A549 (cell line): ENCODE measurements around the gene PRR18. TPM values are rescaled to one million over a fixed set of nuclear protein-coding genes. Genes with fewer than 3 reads are reported as not detected.
A peak's percentile ranks its signal among the peaks of the same experiment; 100 is the strongest.

ENCODE experiments used
- ATAC-seq, 2 experiments: fragments of 200-7000 bp in 1 of 2; fragments of >200 bp in 1 of 2; cut with Nextera tagmentation in 1 of 2; cut with Tn5 transposase in 1 of 2; 3 replicates each; pipeline versions ENCODE4 v1.8.0 to v1.9.1; 2018 to 2020; ENCODE audit warnings: mild to moderate bottlenecking in 1 of 2, moderate library complexity in 1 of 2
- CTCF ChIA-PET: fragments of 300-600 bp; sonication (Branson Sonifier 250); formaldehyde crosslinking; extraction: SDS; loops from one replicate; lab custom pipeline; 2021; ENCODE audit warnings: antibody characterized with exemption, inconsistent platforms; lab: Yijun Ruan, JAX
- POLR2A ChIA-PET: fragments of 350-600 bp; formaldehyde crosslinking; extraction: SDS; loops from one replicate; lab custom pipeline; 2021; ENCODE audit warnings: antibody characterized with exemption, inconsistent platforms; lab: Yijun Ruan, JAX
- DNase-seq, 2 experiments: peaks; one replicate each; pipeline versions ENCODE4 v3.0.0 to v3.0.0-alpha.2; 2011 to 2016; ENCODE audit warnings: low read depth in 1 of 2, low spot score in 1 of 2
- FAIRE-seq: peaks from 2 replicates; lab custom pipeline; 2011; peaks lifted over from hg19 to GRCh38; lab: Jason Lieb, UNC
- H3K27ac ChIP-seq, 2 experiments: fragments of >200 bp; sonication (Bioruptor Twin); formaldehyde crosslinking; 3 replicates each; pipeline ENCODE4 v1.5.1; 2016 to 2017
- H3K4me1 ChIP-seq: fragments of >200 bp; sonication (Bioruptor Twin); formaldehyde crosslinking; 3 replicates; pipeline ENCODE4 v1.6.1; 2016
- H3K4me2 ChIP-seq: fragments of >200 bp; sonication (Bioruptor Twin); formaldehyde crosslinking; 3 replicates; pipeline ENCODE4 v1.6.1; 2016
- H3K4me3 ChIP-seq: fragments of >200 bp; sonication (Bioruptor Twin); formaldehyde crosslinking; 3 replicates; pipeline ENCODE4 v1.5.1; 2016
- H3K9me3 ChIP-seq: fragments of >200 bp; sonication (Bioruptor Twin); formaldehyde crosslinking; 3 replicates; pipeline ENCODE4 v1.6.1; 2016
- BCL3 ChIP-seq: fragments of >200 bp; sonication (Bioruptor Twin); formaldehyde crosslinking; IDR thresholded peaks from 3 replicates; pipeline ENCODE4 v1.6.1; 2016
- BHLHE40 ChIP-seq: IDR thresholded peaks from 2 replicates; pipeline ENCODE4 v1.6.1; 2012; ENCODE audit warnings: low read depth, low read length, inconsistent platforms
- CEBPB ChIP-seq, 2 experiments: fragments of >200 bp in 1 of 2; sonication (Bioruptor Twin) in 1 of 2; formaldehyde crosslinking in 1 of 2; IDR thresholded peaks; 2 replicates each; pipeline ENCODE4 v1.6.1; 2012 to 2016
- E2F6 ChIP-seq: IDR thresholded peaks from 2 replicates; pipeline ENCODE4 v1.6.1; 2012; ENCODE audit warnings: low read depth, borderline replicate concordance
- ESRRA ChIP-seq: fragments of 150-350 bp; IDR thresholded peaks from 2 replicates; pipeline ENCODE4 v1.6.1; 2014; ENCODE audit warnings: mild to moderate bottlenecking, low read length, borderline replicate concordance
- HOXB13 ChIP-seq: fragments of 250-450 bp; sonication (Bioruptor Pico); IDR thresholded peaks from 2 replicates; pipeline ENCODE4 v1.5.0; 2020; ENCODE audit warnings: low read depth, mild to moderate bottlenecking, moderate library complexity
- JUN ChIP-seq, 2 experiments: fragments of >200 bp; sonication (Bioruptor Twin); formaldehyde crosslinking; IDR thresholded peaks; 2 replicates in 1 of 2; 3 replicates in 1 of 2; pipeline ENCODE4 v1.6.1; 2016 to 2017
- KDM1A ChIP-seq: fragments of 200-600 bp; sonication (generic); IDR thresholded peaks from 2 replicates; pipeline ENCODE4 v1.6.1; 2016; ENCODE audit warnings: low read depth, mild to moderate bottlenecking
- MAX ChIP-seq: IDR thresholded peaks from 2 replicates; pipeline ENCODE4 v1.6.1; 2012
- NR3C1 ChIP-seq: fragments of >200 bp; sonication (Bioruptor Twin); formaldehyde crosslinking; IDR thresholded peaks from 3 replicates; pipeline ENCODE4 v1.6.1; 2017
- PHF8 ChIP-seq: fragments of 200-600 bp; sonication (generic); IDR thresholded peaks from 2 replicates; pipeline ENCODE4 v1.6.1; 2016; ENCODE audit warnings: low read depth, mild to moderate bottlenecking, antibody characterized with exemption, moderate library complexity, borderline replicate concordance
- POLR2A ChIP-seq: IDR thresholded peaks from 2 replicates; pipeline ENCODE4 v1.6.1; 2012; ENCODE audit warnings: mild to moderate bottlenecking, low read length
- RAD21 ChIP-seq, 2 experiments: fragments of >200 bp in 1 of 2; sonication (Bioruptor Twin) in 1 of 2; formaldehyde crosslinking in 1 of 2; IDR thresholded peaks in 1 of 2; conservative IDR thresholded peaks in 1 of 2; 2 replicates in 1 of 2; 3 replicates in 1 of 2; pipeline ENCODE4 v1.6.1; 2012 to 2018; ENCODE audit warnings: inconsistent platforms in 1 of 2
- RARB ChIP-seq: fragments of 250-450 bp; sonication (Bioruptor Pico); IDR thresholded peaks from 2 replicates; pipeline ENCODE4 v1.8.0; 2021; ENCODE audit warnings: mild to moderate bottlenecking, moderate library complexity
- RFX5 ChIP-seq: fragments of 450-650 bp; IDR thresholded peaks from 2 replicates; pipeline ENCODE4 v1.7.1; 2014; ENCODE audit warnings: antibody characterized with exemption, mild to moderate bottlenecking, moderate library complexity
- ZC3H11A ChIP-seq: fragments of 450-650 bp; IDR thresholded peaks from 2 replicates; pipeline ENCODE4 v1.6.1; 2014; ENCODE audit warnings: antibody characterized with exemption, mild to moderate bottlenecking
- ZNF302 ChIP-seq: fragments of 250-450 bp; sonication (Bioruptor Pico); IDR thresholded peaks from 2 replicates; pipeline ENCODE4 v1.9.0; 2021; ENCODE audit warnings: inconsistent platforms, mild to moderate bottlenecking, moderate library complexity
- ZSCAN20 ChIP-seq: fragments of 250-450 bp; sonication (Bioruptor Pico); IDR thresholded peaks from 2 replicates; pipeline ENCODE4 v1.8.0; 2022; ENCODE audit warnings: mild to moderate bottlenecking, moderate library complexity
- WGBS: methylation state at CpG from one replicate; pipeline ENCODE4 v1.1.6; 2017; ENCODE audit errors: missing lambda C conversion rate; 5-methylcytosine and 5-hydroxymethylcytosine counted together
- polyA plus RNA-seq, 4 experiments: library from polyadenylated mRNA; depleted of rRNA in 3 of 4; stranded (reverse); fragments of >200 nt; fragmentation: RNase III in 1 of 4; extraction: RNeasy Plus Mini Kit Qiagen cat#74134 plus additional on column Dnase treatment in 1 of 4; gene quantifications; 2 replicates in 3 of 4; 3 replicates in 1 of 4; pipeline ENCODE4 v1.2.3, GENCODE V29; 2011 to 2017
- TF ChIP-seq, protein P1 (sequence below): IDR thresholded peaks from 2 replicates; pipeline ENCODE4 v1.6.1; 2012

The PRR18 gene
- polyA plus RNA-seq, 2 of the 4 experiments (the other 2 are of a cell fraction), result 0.08 to 0.13 TPM

DNA sequence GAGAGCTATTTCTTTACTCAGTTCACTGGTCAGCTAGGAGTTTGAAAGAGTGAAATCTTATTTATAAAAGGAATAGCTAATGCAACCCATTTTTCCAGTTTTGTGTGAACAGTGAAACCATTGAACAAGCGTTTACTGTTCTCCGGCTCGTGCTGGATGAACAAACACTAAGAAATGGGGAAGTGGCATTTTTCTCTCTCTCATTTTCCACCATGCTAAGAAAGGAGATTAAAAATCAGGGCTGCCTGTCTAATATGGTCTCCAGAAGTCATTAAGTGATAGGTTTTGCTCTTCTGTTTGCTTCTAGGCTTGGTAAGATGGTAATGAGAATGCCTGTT, 34.9 kb upstream of the PRR18 start:
- Histone ChIP-seq H3K9me3 (no peaks in the 10 kb centered on the region), H3K4me3 (peak overlapping the region; percentile 100), H3K27ac (peak overlapping the region; percentile 92 to 98), H3K4me1 (peaks cover 12% of the 10 kb centered on the region; the same call in 2 of the 3 replicates), H3K4me2 (peak overlapping the region; percentile 94)
- 71% methylated on average over 3 of the region's 3 CpGs for WGBS
- TF ChIP-seq NR3C1 (no peak), CEBPB (IDR thresholded peaks at IDR 0.05) (no peak), ZSCAN20 (CRISPR knock-in tag) (no peak)
- TF ChIP-seq, protein P1, sequence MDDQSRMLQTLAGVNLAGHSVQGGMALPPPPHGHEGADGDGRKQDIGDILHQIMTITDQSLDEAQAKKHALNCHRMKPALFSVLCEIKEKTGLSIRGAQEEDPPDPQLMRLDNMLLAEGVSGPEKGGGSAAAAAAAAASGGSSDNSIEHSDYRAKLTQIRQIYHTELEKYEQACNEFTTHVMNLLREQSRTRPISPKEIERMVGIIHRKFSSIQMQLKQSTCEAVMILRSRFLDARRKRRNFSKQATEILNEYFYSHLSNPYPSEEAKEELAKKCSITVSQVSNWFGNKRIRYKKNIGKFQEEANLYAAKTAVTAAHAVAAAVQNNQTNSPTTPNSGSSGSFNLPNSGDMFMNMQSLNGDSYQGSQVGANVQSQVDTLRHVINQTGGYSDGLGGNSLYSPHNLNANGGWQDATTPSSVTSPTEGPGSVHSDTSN, result no peak
- no peak for DNase-seq
- ATAC-seq, result no peak
- FAIRE-seq, result no peak
- POLR2A ChIA-PET, result no interaction called here
- CTCF ChIA-PET, result interaction anchor here (0.7 kb wide), 1 partner anchor 37 kb away, joined by 3 read pairs; no protein-coding TSS in a partner anchor

- Histone ChIP-seq H3K4me3 (peak within 1 kb of the TSS; percentile 100), H3K27ac (peak within 1 kb of the TSS; percentile 92 to 98), H3K4me1 (peaks cover 12% of the 10 kb centered on the region; the same call in 2 of the 3 replicates), H3K4me2 (peak within 1 kb of the TSS; percentile 94), H3K9me3 (no peaks in the 10 kb centered on the region)
- ChIA-PET CTCF (interaction anchor here (0.7 kb wide), 1 partner anchor 37 kb away, joined by 3 read pairs; no protein-coding TSS in a partner anchor), POLR2A (interaction anchor here (0.7 kb wide), 1 partner anchor 158 kb away, joined by 5 read pairs; no protein-coding TSS in a partner anchor)
- peak; percentile 97 to 98 for ATAC-seq
- TF ChIP-seq ZC3H11A (no peak), JUN (IDR thresholded peaks at IDR 0.05) (peak in 1 of 2 experiments; percentile 63; a peak in 1 of 5 replicates), MAX (peak; percentile 53; the same call in 1 of the 2 replicates), ESRRA (no peak), BCL3 (0 out of 3 replicates have a peak, but pooled peaks have one; percentile 59), POLR2A (peak; percentile 89), PHF8 (peak; percentile 83; the same call in 1 of the 2 replicates)
- peak; percentile 71 to 79 for DNase-seq
- WGBS, result 0% methylated on average over 5 of the region's 73 CpGs
- FAIRE-seq, result no peak
Observed at GRCh38 chr6:166342349-166343149, 34.4 kb upstream of the PRR18 start, which contains the start of gene SFT2D1. Gene SFT2D1 (minus strand): TSS chr6:166342545. CDS start chr6:166342481, 64 bp downstream.

GRCh38 chr6:166341977-166342348, 33.8 kb upstream of the PRR18 start:
- H3K4me1 ChIP-seq, result peaks cover 12% of the 10 kb centered on the region; the same call in 2 of the 3 replicates
- POLR2A ChIA-PET, result interaction anchor here (0.7 kb wide), 2 partner anchors 25 to 158 kb away, joined by 3 to 5 read pairs; no protein-coding TSS in a partner anchor
- peak overlapping the region; percentile 92 to 98 for H3K27ac ChIP-seq
- no peaks in the 10 kb centered on the region for H3K9me3 ChIP-seq
- peak overlapping the region; percentile 94 for H3K4me2 ChIP-seq
- DNase-seq, result no peak
- FAIRE-seq, result no peak
- WGBS, result 0% methylated on average over 6 of the region's 16 CpGs
- TF ChIP-seq RARB (CRISPR knock-in tag) (no peak), KDM1A (no peak), BHLHE40 (no peak), RAD21 (conservative IDR thresholded peaks at IDR 0.05 in 1 of 2, IDR thresholded peaks at IDR 0.05 in 1 of 2) (no peak), RFX5 (no peak), E2F6 (no peak), ZNF302 (no peak), HOXB13 (CRISPR knock-in tag) (no peak)
- CTCF ChIA-PET, result no interaction called here
- peak overlapping the region; percentile 100 for H3K4me3 ChIP-seq
- ATAC-seq, result peak; percentile 8 to 18; a peak in 3 of 6 replicates
